ENCODE measurements around the gene STK11.
A peak's percentile ranks its signal among the peaks of the same experiment; 100 is the strongest.

Gene STK11, protein sequence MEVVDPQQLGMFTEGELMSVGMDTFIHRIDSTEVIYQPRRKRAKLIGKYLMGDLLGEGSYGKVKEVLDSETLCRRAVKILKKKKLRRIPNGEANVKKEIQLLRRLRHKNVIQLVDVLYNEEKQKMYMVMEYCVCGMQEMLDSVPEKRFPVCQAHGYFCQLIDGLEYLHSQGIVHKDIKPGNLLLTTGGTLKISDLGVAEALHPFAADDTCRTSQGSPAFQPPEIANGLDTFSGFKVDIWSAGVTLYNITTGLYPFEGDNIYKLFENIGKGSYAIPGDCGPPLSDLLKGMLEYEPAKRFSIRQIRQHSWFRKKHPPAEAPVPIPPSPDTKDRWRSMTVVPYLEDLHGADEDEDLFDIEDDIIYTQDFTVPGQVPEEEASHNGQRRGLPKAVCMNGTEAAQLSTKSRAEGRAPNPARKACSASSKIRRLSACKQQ

DNA sequence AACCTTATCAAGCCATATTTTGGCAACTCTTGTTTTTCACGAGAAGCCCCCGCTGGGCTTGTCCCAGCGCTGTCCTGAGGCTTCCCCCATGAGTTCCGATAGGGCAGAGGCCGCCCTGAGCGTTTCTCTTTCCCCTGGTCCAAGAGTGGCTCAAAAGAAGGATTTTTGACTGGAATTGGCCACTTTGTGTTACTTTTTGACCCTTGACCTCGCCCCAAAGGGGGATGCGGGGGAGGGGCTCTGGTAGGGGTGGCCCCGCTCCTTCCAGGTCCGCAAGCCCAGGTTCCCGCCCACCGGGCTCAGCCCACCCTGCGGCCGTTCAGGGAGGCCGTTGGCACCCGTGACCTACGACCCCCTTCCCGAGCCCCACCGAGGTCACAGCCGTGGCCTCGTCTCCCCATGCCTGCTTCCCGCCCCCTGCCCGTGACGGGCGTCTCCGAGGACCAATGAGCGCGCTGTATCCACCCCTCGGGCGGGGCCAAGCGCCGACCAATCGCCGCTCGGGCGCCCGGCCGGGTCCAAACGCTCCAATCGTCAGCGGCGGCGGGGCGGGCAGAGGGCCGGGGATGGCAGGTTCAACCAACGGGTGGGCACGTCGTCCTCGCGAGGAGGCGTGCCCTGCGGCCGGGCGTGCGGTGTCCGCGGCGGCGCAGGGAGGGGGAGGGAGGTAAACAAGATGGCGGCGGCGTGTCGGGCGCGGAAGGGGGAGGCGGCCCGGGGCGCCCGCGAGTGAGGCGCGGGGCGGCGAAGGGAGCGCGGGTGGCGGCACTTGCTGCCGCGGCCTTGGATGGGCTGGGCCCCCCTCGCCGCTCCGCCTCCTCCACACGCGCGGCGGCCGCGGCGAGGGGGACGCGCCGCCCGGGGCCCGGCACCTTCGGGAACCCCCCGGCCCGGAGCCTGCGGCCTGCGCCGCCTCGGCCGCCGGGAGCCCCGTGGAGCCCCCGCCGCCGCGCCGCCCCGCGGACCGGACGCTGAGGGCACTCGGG is at the start of gene STK11:
Gene STK11, plus strand, starts transcription at position 665 of the 986 bp plus-strand sequence. CDS start 1,136 bp downstream, outside the sequence.
- DNase-seq = peak; percentile 98

DNA sequence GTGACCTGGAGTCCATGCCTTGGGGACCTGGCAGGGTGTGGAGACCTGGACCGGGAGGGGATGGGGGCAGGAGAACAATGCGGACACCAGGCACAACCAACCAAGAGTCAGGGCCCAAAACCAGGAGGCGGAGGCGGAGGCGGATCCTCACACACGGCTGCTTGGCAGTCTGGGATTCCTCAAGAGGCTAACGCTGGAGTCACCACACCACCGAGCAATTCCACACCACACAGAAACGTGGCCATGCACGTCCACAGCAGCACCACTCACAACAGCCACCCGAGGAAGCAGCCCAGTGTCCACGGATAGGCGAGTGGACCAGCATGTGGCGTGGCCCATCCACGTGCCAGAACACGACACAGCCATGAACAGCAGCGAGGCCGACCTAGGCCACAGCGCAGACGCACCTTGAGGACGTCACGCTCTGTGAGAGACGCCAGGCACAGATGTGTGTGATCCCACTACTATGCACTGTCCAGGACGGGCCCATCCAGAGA is 49.2 kb upstream of the STK11 start:
- no peak for DNase-seq

DNA sequence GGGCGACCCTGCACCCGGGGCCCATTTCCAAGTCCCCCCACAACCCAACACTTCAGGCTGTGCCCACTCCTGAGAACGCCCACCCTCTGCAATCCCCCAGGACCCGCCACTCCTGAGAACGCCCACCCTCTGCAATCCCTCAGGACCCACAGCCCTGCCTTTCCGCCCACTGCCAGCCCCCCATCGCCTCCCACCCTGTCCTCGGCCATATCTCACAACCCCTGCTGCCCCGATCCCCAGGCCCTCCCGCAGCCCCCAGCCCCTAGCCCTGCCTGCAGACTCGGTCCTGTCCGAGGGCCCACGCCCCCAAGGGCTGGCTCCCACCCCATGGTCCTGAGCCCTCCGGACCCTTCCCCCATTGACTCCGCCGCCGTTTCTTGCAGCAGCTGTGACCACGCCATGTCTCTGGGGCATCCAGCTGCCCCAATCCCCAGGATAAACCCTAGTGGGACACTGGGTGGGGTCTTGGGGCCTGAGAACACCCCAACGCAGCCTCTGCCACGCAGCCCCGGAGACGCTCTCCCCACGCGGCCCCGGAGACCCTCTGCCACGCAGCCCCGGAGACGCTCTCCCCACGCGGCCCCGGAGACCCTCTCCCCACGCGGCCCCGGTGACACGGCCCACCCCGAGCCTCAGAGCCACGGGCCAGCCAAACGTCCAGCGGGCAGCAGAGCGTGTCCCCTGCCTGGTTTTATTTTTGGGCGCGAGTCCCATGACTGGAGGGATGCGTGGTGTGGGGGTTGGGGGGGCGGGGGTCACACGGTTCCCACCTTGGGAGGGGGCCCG is 48.6 kb upstream of the STK11 start:
- DNase-seq = no peak

DNA sequence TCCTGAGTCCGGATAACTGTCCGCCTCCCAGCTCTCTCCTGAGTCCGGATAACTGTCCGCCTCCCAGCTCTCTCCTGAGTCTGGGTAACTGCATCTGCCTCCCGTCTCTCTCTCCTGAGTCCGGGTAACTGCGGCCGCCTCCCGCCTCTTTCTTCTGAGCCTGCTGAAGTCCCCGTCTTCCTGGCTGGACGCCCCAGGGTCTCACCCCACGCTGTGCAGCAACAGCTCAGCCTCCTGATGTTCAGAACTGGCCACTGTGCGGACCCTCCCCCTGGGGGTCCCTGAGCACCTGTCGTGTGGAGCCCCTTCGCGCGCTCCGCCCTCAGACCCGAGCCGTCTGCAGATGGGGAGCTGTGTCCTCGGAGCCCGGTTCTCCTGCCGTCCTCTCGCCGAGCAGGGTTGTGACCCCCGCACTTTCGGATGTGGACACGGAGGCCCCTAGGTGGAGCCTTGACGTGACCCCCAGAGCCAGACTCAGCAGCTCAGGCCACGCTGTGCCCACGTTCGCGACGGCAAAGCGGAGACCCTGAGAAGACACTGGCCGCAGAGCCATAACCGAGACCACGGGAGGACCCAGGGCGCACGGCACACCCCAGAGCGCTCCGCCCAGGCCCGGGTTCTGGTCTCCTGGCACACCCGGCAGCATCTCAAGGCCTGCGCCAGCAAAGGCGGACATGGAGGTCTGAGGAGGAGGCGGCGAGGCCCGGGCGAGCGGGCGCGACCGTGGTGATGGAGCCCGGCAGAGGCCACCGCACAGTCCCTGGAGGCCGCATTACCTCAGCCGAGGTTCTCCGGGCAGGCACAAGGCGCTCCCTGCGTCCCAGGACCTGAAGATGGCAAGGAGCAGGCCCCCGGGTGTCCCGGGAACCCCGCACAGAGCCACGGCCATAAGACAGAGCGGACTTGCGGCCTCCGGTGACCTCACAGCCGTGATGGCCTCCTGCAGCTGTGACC is 47.4 kb upstream of the STK11 start:
- DNase-seq = no peak

DNA sequence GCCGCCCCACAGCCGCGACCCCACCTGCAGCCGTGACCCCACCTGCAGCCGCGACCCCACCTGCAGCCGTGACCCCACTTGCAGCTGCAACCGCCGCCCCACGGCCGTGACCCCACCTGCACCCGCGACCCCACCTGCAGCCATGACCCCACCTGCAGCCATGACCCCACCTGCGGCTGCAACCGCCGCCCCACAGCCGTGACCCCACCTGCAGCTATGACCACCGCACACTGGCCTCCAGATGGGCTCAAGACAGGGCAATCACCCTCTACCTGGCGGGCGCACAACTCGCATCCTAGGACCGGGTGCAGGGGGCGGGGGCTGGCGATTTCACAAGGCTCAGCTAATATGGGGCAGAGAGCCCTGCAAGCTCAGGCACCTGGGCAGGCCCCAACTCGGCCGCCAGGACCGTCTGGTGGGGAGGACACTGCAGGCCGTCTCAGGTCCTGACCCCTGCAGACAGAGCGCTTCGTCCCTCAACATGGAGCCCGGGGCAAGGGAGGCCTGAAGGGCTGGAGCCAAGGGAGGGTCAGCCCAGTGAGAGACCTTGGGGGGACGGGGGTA is 46.6 kb upstream of the STK11 start:
- DNase-seq = no peak

DNA sequence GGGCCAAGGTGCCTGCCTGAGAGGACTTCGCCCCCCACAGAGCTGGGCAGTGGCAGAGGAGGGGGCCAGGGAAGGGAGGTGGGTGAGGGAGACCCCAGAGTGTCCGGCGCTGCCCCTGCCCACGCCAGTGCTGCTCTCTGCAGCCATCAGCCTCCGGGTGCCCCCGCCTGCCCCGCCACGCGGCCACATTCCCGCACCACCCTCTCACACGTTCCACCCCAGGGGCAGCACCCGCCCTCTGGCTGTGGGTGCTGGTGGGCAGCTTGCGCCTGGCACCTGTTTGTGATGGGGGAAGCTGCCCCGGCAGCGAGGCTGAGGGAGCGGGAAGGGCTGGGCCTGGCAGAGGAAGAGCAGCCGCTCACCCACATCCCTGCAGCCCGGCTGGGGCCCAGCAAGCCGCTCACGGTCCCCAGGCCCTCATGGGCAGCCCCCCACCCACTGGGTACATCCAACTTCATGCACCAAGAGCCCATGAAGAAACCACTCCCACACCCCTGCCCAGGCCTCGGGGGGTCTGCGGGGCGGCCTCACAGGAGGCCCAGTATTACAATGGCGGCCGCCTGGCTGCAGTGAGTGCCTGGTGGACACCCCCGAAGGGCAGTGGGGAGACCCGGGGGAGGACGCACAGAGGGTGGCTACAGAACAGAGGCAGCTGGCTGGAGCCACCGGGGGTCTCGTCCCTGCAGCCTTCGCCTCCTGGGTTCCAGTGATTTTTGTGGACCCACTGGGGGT is 45.5 kb upstream of the STK11 start:
- no peak for DNase-seq

DNA sequence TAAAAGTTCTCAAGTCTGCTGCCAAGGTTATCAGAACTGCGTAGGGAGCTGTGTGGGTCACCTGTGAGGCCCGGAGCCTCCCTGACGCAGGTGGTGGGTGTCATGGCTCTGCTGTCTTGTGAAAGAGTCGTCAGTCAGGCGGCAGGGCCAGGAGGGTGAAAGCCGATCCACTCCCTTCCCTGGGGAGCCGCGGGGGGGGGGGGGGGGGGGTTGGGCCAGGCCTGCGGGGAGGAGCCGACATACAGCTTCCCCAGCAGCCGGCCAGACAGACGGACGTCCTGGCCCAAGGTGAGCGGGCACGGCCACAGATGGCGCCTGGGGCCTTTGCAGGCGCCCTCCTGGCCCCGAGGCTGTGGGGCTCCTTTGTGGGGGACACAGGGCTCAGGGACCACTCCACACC is 43.9 kb upstream of the STK11 start:
- DNase-seq = no peak

DNA sequence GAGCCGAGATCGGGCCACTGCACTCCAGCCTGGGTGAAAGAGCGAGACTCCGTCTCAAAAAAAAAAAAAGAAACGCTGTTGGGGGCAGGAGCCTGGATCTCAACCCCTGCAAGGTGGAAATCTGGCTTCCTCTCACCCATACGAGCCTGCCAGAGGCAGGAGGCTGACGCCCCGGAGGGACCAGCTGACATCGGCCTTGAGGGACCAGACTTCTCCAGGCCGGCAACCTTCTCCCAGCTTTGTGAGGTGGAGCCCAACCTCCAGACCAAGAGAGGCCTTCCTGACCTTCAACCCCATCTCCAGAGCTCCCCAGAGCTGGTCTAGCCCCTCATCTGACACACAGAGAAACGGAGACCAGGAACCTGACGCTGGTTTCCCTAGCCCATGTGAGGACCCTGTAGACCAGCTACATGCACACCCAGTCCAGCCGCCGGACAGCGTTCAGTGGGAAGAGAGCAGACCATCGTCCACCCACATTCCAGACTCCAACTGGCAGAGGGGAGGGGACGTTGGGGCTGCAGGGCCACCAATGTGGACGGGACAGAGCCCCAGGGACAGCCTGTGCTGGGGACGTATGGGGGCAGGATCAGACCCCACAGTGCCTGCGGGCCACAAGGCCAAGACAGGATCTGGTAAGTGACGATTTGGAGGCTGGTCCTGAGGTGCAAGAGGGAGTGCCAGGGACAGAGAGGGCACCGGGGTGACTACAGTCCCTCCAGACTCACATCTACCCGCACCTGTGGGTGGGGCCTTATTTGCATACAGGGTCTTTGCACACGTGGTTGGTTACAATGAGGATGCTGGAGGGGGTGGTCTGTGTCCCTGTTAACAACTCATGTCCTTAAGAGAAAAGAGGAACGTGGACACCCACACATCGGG is 42.9 kb upstream of the STK11 start:
- no peak for DNase-seq

DNA sequence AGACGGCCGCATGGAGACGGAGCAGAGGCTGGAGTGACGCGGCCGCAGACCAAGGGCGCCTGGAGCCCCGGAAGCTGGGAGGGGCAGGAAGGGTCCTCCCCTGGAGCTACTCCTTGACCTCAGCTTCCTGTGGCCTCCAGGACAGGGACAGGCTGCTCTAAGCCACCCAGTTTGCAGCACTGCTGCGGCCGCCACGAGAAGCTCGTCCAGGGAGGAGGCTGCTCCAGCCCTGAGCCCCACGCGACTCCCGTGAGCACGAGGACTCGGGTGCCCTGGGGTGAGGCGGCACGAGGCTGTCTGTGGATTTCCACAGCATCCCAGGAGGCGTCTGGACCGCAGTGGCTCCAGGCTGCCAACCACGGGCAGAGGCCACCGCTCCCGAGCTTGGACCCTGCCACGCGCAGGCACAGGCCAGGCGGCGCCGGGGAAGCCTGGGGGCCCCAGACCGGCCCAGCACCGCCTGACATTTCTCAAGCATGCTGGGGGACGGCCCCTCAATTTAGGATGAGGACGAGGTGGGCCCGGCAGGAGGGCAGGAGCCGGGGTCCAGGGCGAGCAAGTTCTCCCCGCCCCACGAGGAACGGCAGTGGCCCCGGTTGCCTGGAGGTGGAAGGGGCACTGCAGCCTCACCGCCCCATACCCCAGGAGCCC is 42.2 kb upstream of the STK11 start:
- no peak for DNase-seq

DNA sequence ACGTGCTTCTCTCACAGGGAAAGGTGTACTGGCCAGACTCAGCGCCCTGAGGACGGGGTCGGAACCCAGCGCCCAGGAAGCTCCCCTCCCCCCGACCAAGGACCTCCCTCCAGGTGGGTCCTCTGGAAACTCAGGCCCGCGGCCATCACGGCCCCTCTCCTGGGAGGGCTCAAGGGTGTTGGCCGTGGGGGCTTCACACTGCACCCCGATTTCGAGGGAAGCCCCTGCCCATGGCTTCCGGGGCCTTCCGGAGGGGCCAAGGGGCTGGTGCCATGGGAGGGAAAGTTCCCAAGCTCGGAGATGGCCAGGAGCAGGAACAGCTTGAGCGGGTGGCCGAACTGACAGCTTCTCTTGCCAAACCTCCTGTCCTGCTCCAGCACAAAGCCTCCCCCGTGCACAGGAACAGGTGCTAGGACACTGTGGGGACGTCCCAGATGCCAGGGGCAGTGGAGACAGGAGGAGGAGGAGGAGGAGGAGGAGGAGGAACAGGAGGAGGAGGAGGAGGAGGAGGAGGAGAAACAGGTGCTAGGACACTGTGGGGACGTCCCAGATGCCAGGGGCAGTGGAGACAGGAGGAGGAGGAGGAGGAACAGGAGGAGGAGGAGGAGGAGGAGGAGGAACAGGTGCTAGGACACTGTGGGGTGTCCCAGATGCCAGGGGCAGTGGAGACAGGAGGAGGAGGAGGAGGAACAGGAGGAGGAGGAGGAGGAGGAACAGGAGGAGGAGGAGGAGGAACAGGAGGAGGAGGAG is 41.5 kb upstream of the STK11 start:
- no peak for DNase-seq

DNA sequence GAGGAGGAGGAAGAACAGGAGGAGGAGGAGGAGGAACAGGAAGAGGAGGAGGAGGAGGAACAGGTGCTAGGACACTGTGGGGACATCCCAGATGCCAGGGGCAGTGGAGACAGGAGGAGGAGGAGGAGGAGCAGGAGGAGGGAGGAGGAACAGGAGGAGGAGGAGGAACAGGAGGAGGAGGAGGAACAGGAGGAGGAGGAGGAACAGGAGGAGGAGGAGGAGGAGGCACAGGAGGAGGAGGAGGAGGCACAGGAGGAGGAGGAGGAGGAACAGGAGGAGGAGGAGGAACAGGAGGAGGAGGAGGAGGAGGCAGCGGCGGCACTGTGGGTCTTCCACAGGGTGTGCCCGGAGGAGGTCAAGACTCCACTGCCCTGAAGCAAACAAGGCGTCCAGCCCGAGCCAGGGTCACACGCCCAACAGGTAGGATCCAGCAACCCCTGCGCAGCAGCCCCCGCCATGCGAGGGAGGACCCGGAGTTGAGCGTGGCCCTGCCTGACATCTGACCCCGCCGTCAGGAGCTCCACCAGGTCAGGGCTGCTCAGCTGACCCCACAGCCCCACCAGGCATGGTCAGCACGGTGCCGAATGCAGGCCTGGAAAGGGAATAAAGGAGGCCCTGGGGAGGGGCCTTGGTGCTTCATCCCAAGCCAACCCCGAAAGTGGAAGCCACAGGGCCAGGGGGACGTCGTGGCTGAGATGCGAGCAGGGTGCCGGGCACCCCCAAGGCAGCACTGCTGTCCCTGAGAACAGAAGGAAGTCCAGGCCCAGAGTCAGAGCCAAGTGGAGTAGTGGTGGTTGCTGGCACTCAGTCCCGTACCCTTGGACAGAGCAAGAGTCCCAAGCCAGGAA is 40.7 kb upstream of the STK11 start:
- no peak for DNase-seq

DNA sequence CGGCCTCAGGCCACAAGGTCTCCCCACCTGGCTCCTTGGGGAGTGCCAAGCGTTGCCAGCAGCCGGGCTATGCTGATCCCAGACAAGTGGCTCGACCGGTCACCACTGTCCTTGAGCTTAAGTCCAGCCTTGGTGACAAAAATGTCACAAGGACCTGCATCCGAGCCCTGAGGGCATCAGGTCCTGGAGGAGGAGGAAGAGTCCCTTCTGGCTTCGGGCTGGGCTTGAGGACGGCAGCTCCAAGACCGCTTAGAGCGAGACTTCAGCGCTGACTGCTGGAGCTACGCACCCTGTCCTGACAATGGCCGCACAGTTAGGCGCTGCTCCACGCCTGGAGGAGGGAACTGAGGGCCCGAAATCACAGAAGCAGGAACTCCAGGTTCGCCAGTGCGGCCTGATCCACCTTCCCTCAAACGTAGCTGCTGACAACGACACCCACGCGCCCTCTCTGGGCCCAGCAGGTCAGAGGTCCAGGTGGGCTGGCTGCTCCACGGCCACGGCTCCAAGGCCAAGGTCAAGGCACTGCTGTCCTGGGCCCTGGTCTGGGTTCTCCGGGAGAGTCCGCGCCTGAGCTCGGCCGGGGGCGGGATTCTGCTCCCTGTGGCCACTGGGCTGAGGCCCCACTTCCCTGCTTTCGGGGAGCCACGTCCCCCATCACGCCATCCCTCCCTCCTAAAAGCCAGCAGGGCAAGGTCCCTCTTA is 38.6 kb upstream of the STK11 start:
- DNase-seq = no peak

DNA sequence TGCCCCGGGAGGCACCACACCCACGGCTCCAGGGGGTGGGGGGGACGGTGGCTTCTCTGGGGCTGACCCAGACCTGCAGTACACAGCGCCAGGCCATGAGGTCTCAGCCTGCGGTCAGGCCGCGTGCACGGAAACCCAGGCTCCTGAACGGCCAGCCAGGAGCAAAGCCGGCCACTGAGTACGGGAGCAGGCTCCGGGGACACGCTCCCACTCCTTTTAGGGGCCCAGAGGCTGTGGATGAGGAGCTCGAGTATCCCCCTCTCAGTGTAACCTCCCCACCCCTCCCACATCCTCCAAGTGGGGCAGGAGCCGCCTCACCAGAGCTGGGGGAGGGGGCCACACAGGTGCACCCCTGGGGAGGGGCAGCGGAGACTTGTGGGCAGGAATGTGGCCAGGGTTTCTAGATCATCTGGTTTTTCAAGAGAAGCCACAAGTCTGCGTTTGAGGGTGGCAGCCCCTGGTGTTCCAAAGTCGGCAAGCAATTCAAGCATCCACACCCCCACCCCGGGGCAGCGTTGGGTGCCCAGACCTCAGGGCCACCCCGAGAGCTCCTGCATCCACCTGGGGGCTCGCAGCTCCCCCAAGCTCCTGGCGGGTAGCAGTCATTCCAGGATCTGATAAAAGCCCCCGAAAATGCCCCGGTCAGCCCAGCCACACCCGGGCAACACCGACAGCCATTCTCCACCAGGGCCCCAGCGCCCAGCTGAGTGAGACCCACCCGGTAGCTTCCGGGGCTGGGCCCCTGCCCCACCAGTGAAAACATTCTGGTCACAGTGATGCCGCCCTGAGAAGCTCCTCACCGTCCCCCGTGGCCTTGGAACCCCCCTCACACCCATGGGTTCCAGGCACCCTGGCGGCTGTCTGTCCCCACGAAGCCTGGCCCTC is 37.6 kb upstream of the STK11 start:
- DNase-seq = no peak

DNA sequence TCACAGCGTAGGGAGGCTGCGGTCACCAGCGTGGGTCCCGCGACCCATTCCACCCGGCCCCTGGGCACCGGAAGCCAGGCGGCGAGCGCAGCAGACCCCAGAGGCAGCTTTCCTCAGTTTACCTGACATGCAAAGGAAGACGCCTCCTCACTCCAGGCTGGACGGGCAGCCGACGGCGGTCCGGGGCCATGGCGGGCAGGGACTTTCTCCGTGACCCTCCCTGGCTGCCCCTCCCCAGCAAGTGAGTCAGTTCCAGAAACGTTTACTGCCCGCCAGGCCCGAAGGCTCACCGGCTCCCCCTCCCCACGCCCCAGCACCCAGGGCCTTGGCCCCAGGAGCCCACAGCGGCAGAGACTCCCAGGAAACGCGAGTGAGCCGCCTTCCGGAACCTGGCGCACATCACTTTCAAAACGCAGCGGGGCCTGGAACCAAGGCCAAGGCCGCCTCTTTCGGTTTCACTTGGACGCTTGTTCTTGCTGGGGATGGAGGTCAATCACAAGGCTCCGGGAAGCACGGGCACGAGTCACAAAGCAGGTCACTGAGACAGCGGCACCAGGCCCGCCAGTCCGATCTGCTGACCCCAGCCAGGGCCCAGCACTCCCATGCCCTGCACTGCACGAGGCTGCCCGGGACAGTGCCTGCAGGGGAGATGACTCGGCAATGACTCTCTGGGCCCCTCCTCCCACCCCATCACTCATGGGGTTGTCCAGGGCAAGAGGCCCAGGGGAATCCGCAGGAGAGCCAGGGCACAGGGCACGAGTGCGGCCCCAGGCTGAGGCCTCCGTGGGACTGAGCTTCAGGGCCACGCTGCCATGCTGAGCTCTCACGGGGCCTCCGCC is 36.8 kb upstream of the STK11 start:
- peak; percentile 59 for DNase-seq

Measured in fibroblast of skin of right biceps (primary cell).